HG03469 (cell line): ENCODE data around the gene ZNF425.
"Not testable (repeated sequence)": the region's sequence is repeated elsewhere in the genome, so short reads cannot be mapped to it uniquely, and the experiment has no call there.

Source experiments
- ATAC-seq: cut with Tn5 transposase; IDR thresholded peaks from one replicate; pipeline ENCODE4 v1.9.1; 2021; ENCODE audit warnings: mild to moderate bottlenecking, moderate library complexity, moderate number of reproducible peaks; ENCODE audit not compliant: unreplicated experiment

Gene ZNF425

GRCh38 chr7:149125863-149126661 lies at the start of gene ZNF425:
TSS of gene ZNF425 (minus strand) at chr7:149126324. CDS start at chr7:149126213, 111 bp downstream.
- ATAC-seq, result peak; percentile 76

GRCh38 chr7:149175150-149175549 lies 49.0 kb upstream of the ZNF425 start:
- ATAC-seq, result no peak

DNA sequence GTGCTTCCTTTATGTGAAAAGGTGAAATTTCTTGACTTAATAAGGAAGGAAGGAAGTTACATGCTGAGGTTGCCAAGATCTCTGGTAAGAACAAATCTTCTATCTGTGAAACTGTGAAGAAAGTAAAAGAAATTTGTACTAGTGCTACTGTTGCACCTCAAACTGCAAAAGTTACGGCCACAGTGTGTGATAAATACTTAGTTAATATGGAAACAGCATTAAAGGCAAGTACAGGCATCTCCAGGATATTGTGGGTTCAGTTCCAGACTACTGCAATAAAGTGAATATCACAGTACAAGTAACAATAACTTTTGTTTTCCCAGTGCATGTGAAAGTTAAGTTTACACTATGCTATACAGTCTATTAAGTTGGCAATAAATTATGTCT lies 46.4 kb upstream of the ZNF425 start:
- no peak for ATAC-seq

GRCh38 chr7:149171892-149172533 lies 45.9 kb upstream of the ZNF425 start:
- ATAC-seq, result no peak

DNA sequence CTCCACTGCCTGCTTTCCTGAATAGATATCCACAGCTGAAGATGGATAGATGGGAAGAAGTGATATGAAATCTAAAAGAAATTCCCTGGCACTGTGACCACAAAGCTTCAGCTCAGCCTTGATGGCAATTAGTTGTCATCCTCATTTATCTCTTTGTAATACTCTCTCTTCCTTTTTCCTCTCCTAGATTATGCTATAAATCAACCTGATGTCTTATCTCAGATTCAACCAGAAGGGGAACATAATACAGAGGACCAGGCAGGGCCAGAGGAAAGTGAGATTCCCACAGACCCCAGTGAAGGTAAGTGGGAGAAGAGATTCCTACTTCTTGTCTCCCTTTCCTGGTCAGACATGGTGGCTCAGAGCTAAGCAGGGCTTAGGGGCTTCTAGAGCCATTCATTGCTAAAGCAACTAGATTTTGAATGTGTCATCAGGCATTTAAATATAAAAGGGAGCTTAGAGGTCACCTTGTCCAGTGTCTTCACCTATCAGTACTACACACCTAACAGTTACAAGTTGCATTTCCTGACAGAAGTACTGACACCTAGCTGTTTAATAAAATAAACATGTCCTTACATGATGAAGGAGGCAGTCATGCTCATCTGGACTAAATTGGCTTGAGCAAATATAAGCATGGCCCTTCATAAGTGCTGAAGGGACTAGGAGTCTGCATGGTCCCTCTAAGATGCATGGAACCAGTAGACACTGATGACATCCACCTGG lies 40.7 kb upstream of the ZNF425 start:
- no peak for ATAC-seq

- no peak for ATAC-seq
Measured at GRCh38 chr7:149166142-149166541, 40.0 kb upstream of the ZNF425 start.

GRCh38 chr7:149161241-149161848 lies 35.2 kb upstream of the ZNF425 start:
- no peak for ATAC-seq

- ATAC-seq, result no peak
Measured at GRCh38 chr7:149156898-149157297, 30.8 kb upstream of the ZNF425 start.

- no peak for ATAC-seq
Measured at GRCh38 chr7:149154056-149154455, 27.9 kb upstream of the ZNF425 start.

GRCh38 chr7:149153346-149153745 lies 27.2 kb upstream of the ZNF425 start:
- ATAC-seq, result no peak

DNA sequence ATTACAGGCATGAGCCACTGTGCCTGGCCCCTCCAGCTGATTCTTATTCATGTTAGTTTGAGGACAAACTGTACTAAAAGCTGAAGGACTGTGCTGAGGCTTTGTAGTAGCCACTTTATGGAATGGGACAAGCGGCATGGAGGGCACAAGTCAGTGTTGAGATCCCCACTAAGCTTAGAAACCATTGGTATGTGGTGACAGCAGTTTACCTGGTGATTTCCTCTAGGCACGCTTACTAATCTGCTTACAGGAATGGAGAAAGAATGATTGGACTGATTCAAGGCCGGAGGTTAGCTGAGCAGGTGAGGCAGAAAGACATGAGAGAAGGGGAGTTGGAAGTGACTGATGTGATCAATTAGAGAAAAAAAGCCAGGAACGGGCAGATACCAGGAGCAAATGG lies 24.9 kb upstream of the ZNF425 start:
- ATAC-seq, result no peak

DNA sequence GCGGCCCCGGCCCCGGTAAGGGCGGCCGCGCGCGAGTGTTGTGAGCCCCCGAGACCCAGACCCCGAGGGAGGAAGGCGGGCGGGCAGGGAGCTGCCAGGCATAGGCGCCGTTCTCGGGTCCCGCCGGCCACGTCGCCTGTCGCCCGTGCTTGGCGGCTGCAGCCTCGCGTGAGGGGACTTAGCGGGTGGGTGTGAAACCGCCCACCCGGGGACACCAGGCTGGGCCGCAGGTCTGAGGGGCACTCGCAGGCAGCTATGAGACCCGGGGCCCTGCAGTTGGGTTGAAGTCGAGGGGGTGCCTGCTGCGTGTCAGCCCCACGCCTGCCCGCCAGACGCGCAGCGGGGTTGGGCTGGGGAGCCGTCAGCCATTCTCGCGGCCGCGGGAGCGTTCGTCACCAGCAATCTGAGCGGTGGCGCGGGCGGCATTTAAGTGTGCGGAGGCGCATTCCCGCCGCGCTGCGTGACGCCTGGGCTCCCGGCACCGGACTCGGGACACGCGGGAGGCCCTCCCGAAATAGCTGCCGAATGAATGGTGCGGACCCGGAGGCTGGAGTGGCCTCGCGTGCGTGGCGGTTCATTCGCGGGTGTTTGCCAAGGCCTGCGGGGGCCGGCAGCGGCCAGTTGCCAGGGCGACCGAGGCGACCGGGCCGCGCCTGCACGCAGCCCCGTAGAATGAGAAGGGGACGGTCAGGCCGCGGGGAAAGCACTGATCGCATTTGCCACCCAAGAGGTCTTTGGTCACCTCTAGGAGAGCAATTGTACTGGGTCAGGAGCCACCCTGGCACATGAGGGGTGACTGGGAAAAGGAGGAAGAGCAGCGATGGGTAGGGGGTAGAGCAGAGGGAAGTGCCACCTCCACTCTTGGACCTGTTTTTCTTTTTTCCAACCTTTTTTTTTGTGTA lies 21.9 kb upstream of the ZNF425 start:
- peak; percentile 12 for ATAC-seq

GRCh38 chr7:149147072-149147751 lies 21.1 kb upstream of the ZNF425 start, which contains the start of gene ZNF398:
TSS of gene ZNF398 (plus strand) at chr7:149147453. CDS start at chr7:149147743, 290 bp downstream.
- ATAC-seq, result peak; percentile 47

GRCh38 chr7:149145031-149145845 lies 19.1 kb upstream of the ZNF425 start:
- no peak for ATAC-seq

- ATAC-seq, result not testable (repeated sequence)
Measured at GRCh38 chr7:149144436-149144922, 18.4 kb upstream of the ZNF425 start.

DNA sequence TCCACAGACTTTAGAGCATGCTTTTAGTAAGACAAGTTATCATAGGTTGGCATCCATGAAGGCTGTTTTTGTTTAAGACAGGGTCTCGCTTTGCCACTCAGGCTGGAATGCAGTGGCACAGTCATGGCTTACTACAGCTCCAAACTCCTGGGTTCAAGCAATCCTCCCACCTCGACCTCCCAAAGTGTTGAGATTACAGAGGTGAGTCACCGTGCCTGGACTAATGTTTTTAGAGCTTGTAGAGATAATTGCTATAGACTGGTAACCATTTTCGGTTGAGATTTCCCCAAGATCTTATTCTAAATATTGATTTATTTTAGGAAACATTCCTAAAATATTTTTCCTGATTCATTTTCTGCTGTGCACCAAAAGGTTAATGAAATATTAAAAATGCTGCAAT lies 15.8 kb upstream of the ZNF425 start:
- ATAC-seq, result no peak

DNA sequence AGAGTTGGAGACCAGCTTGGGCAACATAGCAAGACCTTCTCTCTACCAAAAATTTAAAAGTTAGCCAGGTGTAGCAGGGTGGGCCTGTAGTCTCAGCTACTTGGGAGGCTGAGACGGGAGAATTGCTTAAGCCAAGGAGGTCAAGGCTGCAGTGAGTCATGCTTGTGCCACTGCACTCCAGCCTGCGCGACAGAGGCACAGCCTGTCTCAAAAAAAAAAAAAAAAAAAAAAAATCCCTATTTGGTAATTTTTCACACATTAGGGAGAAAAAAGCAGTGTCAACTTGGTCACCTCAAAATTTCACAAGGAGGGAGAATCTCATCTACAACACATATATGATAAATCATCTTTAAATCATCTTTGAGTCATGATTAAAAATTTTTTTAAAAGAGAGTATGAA lies 14.7 kb upstream of the ZNF425 start:
- ATAC-seq, result no peak

- ATAC-seq, result no peak
Measured at GRCh38 chr7:149136118-149136517, 10.0 kb upstream of the ZNF425 start.
